HL-60 (cell line): ENCODE data around the gene OR5K1.

ENCODE experiments used
- GABPA ChIP-seq: IDR thresholded peaks from 2 replicates; pipeline ENCODE4 v1.6.1; 2012; ENCODE audit warnings: low read depth
- POLR2AphosphoS5 ChIP-seq: IDR thresholded peaks from 2 replicates; pipeline ENCODE4 v1.6.1; 2012; ENCODE audit warnings: low read depth
- SPI1 ChIP-seq: IDR thresholded peaks from 2 replicates; pipeline ENCODE4 v1.6.1; 2012; ENCODE audit warnings: low read depth, mild to moderate bottlenecking, borderline replicate concordance
- TF ChIP-seq, protein P1 (sequence below): IDR thresholded peaks from one replicate; pipeline ENCODE4 v1.5.1; 2011; ENCODE audit warnings: low read length, control low read depth, inconsistent platforms; ENCODE audit not compliant: insufficient read depth
- TF ChIP-seq, protein P2 (sequence below): IDR thresholded peaks from 2 replicates; pipeline ENCODE4 v1.6.1; 2012; ENCODE audit warnings: low read depth; ENCODE audit not compliant: insufficient replicate concordance

DNA sequence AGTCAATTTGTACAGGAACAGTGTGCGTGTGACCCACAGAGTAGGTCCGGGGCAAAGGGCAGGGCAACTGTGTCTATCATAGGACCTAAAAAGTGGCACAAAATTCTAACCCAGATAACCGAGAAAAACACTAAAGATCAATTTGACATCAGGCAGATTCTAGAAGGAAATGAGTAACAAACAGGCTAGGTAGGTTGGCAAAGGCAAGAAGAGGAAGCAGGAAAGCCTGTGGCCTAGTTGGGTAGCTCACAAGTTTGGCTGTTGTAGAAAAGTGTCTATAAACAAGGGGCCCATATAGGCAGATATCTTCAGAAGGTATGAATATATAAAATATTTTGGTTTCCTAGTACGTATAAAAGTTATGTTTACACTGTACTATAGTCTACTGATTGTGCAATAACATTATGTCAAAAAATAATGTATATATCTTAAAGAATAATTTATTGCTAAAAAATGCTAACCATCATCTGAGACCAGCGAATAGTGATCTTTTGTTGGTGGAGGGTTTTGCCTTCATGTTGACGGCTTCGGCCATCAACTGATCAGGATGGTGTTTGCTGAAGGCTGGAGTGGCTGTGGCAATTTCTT, 13.3 kb upstream of the OR5K1 start:
- TF ChIP-seq, protein P1, sequence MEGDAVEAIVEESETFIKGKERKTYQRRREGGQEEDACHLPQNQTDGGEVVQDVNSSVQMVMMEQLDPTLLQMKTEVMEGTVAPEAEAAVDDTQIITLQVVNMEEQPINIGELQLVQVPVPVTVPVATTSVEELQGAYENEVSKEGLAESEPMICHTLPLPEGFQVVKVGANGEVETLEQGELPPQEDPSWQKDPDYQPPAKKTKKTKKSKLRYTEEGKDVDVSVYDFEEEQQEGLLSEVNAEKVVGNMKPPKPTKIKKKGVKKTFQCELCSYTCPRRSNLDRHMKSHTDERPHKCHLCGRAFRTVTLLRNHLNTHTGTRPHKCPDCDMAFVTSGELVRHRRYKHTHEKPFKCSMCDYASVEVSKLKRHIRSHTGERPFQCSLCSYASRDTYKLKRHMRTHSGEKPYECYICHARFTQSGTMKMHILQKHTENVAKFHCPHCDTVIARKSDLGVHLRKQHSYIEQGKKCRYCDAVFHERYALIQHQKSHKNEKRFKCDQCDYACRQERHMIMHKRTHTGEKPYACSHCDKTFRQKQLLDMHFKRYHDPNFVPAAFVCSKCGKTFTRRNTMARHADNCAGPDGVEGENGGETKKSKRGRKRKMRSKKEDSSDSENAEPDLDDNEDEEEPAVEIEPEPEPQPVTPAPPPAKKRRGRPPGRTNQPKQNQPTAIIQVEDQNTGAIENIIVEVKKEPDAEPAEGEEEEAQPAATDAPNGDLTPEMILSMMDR = no peak
- TF ChIP-seq, protein P2, sequence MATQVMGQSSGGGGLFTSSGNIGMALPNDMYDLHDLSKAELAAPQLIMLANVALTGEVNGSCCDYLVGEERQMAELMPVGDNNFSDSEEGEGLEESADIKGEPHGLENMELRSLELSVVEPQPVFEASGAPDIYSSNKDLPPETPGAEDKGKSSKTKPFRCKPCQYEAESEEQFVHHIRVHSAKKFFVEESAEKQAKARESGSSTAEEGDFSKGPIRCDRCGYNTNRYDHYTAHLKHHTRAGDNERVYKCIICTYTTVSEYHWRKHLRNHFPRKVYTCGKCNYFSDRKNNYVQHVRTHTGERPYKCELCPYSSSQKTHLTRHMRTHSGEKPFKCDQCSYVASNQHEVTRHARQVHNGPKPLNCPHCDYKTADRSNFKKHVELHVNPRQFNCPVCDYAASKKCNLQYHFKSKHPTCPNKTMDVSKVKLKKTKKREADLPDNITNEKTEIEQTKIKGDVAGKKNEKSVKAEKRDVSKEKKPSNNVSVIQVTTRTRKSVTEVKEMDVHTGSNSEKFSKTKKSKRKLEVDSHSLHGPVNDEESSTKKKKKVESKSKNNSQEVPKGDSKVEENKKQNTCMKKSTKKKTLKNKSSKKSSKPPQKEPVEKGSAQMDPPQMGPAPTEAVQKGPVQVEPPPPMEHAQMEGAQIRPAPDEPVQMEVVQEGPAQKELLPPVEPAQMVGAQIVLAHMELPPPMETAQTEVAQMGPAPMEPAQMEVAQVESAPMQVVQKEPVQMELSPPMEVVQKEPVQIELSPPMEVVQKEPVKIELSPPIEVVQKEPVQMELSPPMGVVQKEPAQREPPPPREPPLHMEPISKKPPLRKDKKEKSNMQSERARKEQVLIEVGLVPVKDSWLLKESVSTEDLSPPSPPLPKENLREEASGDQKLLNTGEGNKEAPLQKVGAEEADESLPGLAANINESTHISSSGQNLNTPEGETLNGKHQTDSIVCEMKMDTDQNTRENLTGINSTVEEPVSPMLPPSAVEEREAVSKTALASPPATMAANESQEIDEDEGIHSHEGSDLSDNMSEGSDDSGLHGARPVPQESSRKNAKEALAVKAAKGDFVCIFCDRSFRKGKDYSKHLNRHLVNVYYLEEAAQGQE = no peak
- TF ChIP-seq POLR2AphosphoS5 = no peak
- TF ChIP-seq GABPA = no peak
- no peak; the same call in 1 of the 2 replicates for TF ChIP-seq SPI1
